T-helper 2 cell treated with Interferon-gamma antibody and Interleukin-4, amounts not matched to agents 100 ng/mL and 5 ng/mL, for 36 hours (primary cell): ENCODE data around the gene SLC35E4. TPM values are rescaled to one million over a fixed set of nuclear protein-coding genes. Genes with fewer than 3 reads are reported as not detected.

ENCODE experiments used
- intact Hi-C: fragments of 100-400 bp; cut with micrococcal nuclease; formaldehyde crosslinking; loops from one replicate; pipeline ENCODE4 v1.15.1; 2023
- total RNA-seq: library from RNA; stranded (reverse); gene quantifications from 2 replicates; pipeline ENCODE4 v1.2.3, GENCODE V29; 2022

The SLC35E4 gene
- total RNA-seq, 1 donor from 2014 or later, result 2.4 TPM

DNA sequence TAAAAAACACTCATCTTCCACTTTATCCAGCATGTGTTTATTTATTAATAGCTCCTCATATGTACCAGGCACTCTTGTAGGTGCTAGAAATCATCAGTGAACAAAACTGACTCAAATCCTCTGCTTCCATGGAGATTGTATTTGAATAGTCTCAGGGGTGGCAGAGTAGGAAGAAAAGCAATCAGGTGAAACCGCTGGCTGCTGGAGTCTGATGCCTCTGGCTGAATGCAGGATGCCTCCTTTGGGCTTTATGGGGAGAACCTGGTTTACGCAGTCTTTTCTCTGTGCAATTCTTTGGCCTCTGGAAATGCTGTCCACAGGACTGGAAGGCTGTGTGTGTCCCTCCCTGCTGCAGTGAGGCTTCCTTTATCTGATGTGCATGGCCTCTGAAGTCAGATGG lies 46.2 kb downstream of the SLC35E4 start:
- intact Hi-C loops, result no loop called here

DNA sequence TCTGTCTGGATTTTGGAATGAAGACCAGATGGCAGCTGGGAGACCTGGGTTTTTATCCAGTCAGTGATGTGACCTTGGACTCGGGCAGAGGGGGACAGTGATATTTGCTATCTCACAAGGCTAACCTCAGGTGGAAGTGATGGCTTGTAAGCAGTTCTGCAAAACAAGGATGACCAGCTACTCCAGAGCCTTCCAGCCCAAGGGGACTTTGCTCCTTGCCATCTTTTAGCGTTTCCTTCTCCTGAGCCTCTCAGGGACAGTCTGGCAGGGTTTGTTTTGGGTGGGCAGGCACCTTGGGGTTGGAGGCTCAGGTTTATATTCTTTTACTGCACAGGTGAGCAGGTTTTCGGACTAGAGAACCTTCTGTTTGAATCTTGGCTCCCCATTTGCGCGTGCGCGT lies 49.6 kb downstream of the SLC35E4 start:
- intact Hi-C loops, result no loop called here

DNA sequence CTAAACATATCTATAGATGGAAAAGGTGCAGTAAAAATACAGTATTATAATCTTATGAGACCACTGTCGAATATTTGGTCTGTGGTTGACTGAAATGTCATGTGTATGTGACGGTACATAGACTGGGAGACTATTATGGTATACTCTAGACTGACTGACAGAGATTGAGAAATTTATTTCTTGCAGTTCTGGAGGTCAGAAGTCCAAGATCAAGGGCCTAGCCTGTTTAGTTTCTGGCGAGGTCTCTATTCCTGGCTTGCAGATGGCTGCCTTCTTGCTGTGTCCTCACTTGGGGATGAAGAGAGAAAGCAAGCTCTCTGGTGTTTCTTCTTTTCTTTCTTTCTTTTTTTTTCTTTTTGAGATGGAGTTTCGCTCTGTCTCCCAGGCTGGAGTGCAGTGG lies 51.8 kb downstream of the SLC35E4 start:
- intact Hi-C loops, result no loop called here

DNA sequence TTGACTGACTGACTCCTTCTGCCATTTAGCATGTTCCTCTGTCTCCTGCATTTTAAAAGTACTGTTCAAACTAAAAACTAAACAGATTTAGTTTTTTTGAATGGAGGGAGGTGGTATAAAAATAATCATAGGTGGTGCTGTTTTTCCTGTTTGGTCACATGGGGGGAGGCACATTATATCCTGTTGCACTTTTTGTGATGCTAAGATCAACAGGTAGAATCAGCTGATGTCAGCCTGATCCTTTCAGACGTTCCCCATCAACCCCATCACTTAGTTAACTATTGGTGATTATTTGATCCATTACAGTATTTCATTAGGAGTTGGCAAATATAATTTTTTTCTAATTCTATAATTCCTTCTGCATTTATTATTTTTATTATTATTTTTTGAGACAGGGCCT lies 54.0 kb downstream of the SLC35E4 start:
- intact Hi-C loops, result no loop called here

DNA sequence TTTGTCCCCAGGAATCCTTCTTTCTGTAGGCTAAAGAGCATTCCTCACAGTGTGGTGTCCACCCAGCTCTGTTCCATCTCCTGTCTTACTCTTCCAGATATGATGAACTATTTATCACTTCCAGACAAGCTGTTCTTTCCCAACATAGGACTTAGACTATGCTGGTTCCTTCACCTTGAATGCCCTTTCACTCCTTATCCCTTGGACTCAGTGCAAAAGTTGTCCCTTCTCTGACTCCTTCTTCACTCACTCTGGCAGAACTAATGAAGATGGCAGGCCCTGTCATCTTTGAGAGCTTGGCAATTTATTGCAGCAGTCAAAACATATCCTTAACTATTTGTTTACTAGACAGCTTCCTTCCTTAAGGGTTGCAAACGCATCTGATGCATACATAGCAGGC lies 55.6 kb downstream of the SLC35E4 start:
- intact Hi-C loops, result no loop called here

DNA sequence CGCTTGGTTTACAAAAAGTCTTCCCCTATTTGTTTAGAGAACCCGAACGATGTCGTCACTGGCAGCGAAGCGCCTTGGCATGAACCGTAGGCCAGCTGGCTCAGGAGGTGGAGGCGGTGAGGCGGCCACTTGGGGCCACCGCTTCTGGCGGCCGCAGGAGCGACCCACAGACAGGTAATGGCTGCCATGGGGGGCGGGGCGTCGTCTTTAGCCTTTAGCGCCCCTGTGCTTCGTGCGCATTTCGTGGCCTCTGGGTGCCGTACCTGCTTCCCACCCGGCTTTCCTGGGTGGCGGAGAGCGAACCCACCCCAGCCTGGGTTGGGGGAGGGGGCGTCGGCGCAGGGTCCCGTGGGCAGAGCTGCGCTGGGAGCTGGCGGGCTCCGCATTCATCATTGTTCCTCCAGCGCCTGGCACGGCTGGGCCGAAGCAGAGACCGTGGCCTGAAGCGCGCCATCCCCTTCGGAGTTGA lies 58.6 kb downstream of the SLC35E4 start:
- intact Hi-C loops, result loop anchor here (1.0 kb wide), 1 partner anchor 59 kb away; the partner anchor contains the start of gene SLC35E4

DNA sequence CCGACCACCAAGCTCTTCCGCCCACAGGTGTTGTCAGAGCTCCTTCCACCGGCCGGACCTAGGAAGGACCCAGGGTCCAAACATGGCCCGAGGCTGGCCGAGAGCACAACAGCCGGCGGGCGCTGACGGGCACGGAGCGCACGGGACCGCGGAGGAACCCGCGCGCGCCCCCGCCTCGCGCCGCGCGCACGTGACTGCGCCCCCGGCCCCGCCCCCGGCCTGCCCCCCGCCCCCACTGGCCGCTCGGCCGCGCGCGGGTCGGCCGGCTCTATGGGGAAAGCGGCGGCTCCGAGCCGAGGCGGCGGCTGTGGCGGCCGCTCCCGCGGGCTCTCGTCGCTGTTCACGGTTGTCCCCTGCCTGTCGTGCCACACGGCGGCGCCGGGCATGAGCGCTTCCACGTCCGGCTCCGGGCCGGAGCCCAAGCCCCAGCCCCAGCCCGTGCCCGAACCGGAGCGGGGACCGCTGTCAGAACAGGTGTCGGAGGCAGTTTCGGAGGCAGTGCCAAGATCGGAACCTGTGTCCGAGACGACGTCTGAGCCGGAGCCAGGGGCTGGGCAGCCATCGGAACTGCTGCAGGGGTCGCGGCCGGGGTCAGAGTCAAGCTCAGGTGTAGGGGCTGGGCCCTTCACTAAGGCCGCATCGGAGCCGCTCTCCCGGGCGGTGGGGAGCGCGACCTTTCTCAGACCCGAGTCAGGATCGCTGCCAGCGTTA lies 59.2 kb downstream of the SLC35E4 start, which contains the start of gene OSBP2:
Gene OSBP2, plus strand, starts transcription at position 235 of the 711 bp plus-strand sequence. Its CDS starts 36 bp downstream, at position 271.
- intact Hi-C loops, result loop anchor here (1.0 kb wide), 1 partner anchor 59 kb away; the partner anchor contains the start of gene SLC35E4

DNA sequence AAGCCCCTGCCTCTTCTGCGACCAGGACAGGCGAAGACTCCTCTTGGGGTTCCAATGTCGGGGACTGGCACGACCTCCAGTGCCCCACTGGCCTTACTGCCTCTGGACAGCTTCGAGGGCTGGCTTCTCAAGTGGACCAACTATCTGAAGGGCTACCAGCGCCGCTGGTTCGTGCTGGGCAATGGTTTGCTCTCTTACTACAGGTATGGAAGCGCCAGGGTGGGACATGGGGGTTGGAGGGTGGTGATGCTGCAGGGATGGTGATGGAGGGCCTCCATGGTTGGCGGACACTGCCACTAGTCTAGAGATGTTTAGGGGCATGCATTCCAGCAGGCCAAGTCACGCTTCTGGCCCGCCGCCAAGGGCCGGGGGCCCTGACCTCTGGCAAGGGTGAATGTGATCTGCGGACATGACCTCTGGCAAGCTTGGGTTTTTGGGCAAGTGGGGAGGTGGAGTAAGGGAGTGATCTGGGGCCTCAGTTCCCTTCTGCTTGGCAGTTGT lies 59.8 kb downstream of the SLC35E4 start:
- intact Hi-C loops, result no loop called here

DNA sequence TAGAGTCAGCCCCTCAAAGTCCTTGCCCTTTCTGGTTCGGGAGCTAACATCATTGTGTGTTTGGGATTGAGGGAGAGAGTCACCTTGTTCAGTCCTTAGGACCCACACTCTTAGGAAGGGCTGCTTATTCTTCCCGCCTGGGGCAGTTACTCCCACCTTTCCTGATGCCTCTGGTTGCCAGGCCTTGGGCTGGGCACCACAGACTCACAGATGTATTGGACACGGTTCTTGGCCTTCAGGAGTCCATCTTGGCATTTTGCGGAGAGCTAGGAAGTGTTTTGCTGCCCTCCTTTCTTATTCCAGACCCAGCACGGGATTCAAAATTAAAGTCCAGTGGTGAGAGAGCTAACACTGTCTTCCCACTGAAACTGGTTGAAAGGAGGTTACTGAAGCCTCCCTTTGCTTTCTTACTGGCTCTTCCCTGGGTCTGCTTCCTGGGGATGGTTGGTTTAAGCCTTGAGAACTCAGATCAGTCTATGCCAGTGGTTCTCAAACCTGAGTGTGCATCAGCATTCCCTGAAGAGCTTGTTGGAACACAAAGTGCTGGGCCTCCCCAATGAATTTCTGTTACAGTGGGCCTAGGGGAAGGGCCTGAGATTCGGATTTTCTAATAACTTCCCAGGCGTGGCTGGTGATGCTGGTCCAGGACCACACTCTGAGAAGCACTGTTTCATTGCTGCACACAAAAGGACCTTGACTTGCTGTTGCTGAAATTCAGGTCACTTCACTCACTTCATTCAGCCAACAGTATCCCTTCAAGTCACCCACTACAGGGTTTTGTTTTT lies 60.5 kb downstream of the SLC35E4 start:
- intact Hi-C loops, result no loop called here

Other genes with a start within 250 kb of the SLC35E4 start
- gene RNF215, start 248.4 kb upstream of the SLC35E4 start, total RNA-seq, result 13.3 and 14.9 TPM in 2 replicates
- gene SEC14L2, start 238.8 kb upstream of the SLC35E4 start, total RNA-seq, result 7.2 and 9.5 TPM in 2 replicates
- gene MTFP1, start 210.0 kb upstream of the SLC35E4 start, total RNA-seq, result 50.5 and 51.2 TPM in 2 replicates
- gene SEC14L3, start 163.8 kb upstream of the SLC35E4 start, total RNA-seq, result not detected in 2 replicates
- gene SEC14L4, start 130.1 kb upstream of the SLC35E4 start, total RNA-seq, result not detected in 2 replicates
- gene SEC14L6, start 89.0 kb upstream of the SLC35E4 start, total RNA-seq, result not detected in 2 replicates
- gene GAL3ST1, start 61.1 kb upstream of the SLC35E4 start, total RNA-seq, result not detected in 2 replicates
- gene PES1, start 43.9 kb upstream of the SLC35E4 start, total RNA-seq, result 74.6 and 80.8 TPM in 2 replicates
- 0.57 and 1.00 TPM in 2 replicates for gene TCN2, start 28.6 kb upstream of the SLC35E4 start, total RNA-seq
- gene DUSP18, start 32.1 kb downstream of the SLC35E4 start, total RNA-seq, result 11.0 and 11.2 TPM in 2 replicates
- gene OSBP2, start 59.1 kb downstream of the SLC35E4 start, total RNA-seq, result 0.98 and 1.2 TPM in 2 replicates